T-helper 1 cell treated with Interleukin-12 subunit alpha and Interleukin-12 subunit beta and Interleukin-4 antibody, amounts not matched to agents 30 μg/mL and 1 μg/mL, for 36 hours (primary cell): ENCODE data around the gene ZNF77.
"Not testable (repeated sequence)": the region's sequence is repeated elsewhere in the genome, so short reads cannot be mapped to it uniquely, and the experiment has no call there.

Experiments used
- H3K27ac Mint-ChIP-seq: one replicate; pipeline ENCODE4 v1.8.0; 2021; ENCODE audit warnings: mild to moderate bottlenecking, mixed read lengths
- H3K27me3 Mint-ChIP-seq: one replicate; pipeline ENCODE4 v1.8.0; 2021; ENCODE audit warnings: low read depth, mixed read lengths
- H3K36me3 Mint-ChIP-seq: one replicate; pipeline ENCODE4 v1.8.0; 2021; ENCODE audit warnings: low read depth, mixed read lengths
- H3K4me1 Mint-ChIP-seq: one replicate; pipeline ENCODE4 v1.8.0; 2021; ENCODE audit warnings: low read depth, mixed read lengths
- H3K4me3 Mint-ChIP-seq: one replicate; pipeline ENCODE4 v1.8.0; 2021; ENCODE audit warnings: mild to moderate bottlenecking, moderate library complexity, mixed read lengths
- H3K9me3 Mint-ChIP-seq: one replicate; pipeline ENCODE4 v1.8.0; 2021; ENCODE audit warnings: mixed read lengths

ZNF77 gene

GRCh38 chr19:2978166-2978767 lies 33.5 kb upstream of the ZNF77 start:
- Mint-ChIP-seq H3K9me3 (no peaks in the 10 kb centered on the region), H3K27me3 (peaks cover 15% of the 10 kb centered on the region), H3K4me1 (peaks cover 11% of the 10 kb centered on the region), H3K27ac (no peak overlapping the region), H3K36me3 (no peaks in the 10 kb centered on the region), H3K4me3 (no peak overlapping the region)

GRCh38 chr19:2977746-2978138 lies 33.0 kb upstream of the ZNF77 start:
- Mint-ChIP-seq H3K9me3 (no peaks in the 10 kb centered on the region), H3K27ac (peak overlapping the region; percentile 39), H3K4me3 (peak overlapping the region; percentile 89), H3K36me3 (no peaks in the 10 kb centered on the region), H3K4me1 (peaks cover 11% of the 10 kb centered on the region), H3K27me3 (peaks cover 11% of the 10 kb centered on the region)

- H3K27ac Mint-ChIP-seq, result peak within 1 kb of the TSS; percentile 84
- H3K4me3 Mint-ChIP-seq, result peak within 1 kb of the TSS; percentile 89
- no peaks in the 10 kb centered on the region for H3K36me3 Mint-ChIP-seq
Measured at GRCh38 chr19:2977001-2977745, 32.4 kb upstream of the ZNF77 start, which contains the start of gene TLE6. Gene TLE6, plus strand, starts transcription at chr19:2977564. Its CDS starts 670 bp downstream, at chr19:2978234.

GRCh38 chr19:2976609-2977000 lies 31.8 kb upstream of the ZNF77 start:
- H3K4me1 Mint-ChIP-seq, result peaks cover 11% of the 10 kb centered on the region
- peaks cover 7% of the 10 kb centered on the region for H3K27me3 Mint-ChIP-seq
- no peaks in the 10 kb centered on the region for H3K36me3 Mint-ChIP-seq
- H3K27ac Mint-ChIP-seq, result no peak overlapping the region
- H3K4me3 Mint-ChIP-seq, result peak overlapping the region; percentile 89
- H3K9me3 Mint-ChIP-seq, result no peaks in the 10 kb centered on the region

More at GRCh38 chr19:2977001-2977745, 32.4 kb upstream of the ZNF77 start, which contains the start of gene TLE6:
- Mint-ChIP-seq H3K4me1 (peaks cover 11% of the 10 kb centered on the region), H3K27me3 (peaks cover 11% of the 10 kb centered on the region), H3K9me3 (no peaks in the 10 kb centered on the region)

- peaks cover 6% of the 10 kb centered on the region for H3K27me3 Mint-ChIP-seq
- no peaks in the 10 kb centered on the region for H3K9me3 Mint-ChIP-seq
- H3K36me3 Mint-ChIP-seq, result no peaks in the 10 kb centered on the region
- H3K4me1 Mint-ChIP-seq, result peaks cover 11% of the 10 kb centered on the region
- peak overlapping the region; percentile 10 for H3K4me3 Mint-ChIP-seq
- H3K27ac Mint-ChIP-seq, result no peak overlapping the region
Measured at GRCh38 chr19:2974342-2975041, 29.7 kb upstream of the ZNF77 start.

- Mint-ChIP-seq H3K9me3 (no peaks in the 10 kb centered on the region), H3K27me3 (peaks cover 6% of the 10 kb centered on the region), H3K27ac (no peak overlapping the region), H3K36me3 (no peaks in the 10 kb centered on the region), H3K4me3 (no peak overlapping the region), H3K4me1 (peaks cover 11% of the 10 kb centered on the region)
Measured at GRCh38 chr19:2973229-2973628, 28.5 kb upstream of the ZNF77 start.

GRCh38 chr19:2970201-2970835 lies 25.5 kb upstream of the ZNF77 start:
- Mint-ChIP-seq H3K36me3 (no peaks in the 10 kb centered on the region), H3K4me3 (no peak overlapping the region), H3K27me3 (peaks cover 6% of the 10 kb centered on the region), H3K4me1 (peaks cover 4% of the 10 kb centered on the region), H3K9me3 (no peaks in the 10 kb centered on the region), H3K27ac (no peak overlapping the region)

- Mint-ChIP-seq H3K36me3 (no peaks in the 10 kb centered on the region), H3K4me3 (no peak overlapping the region), H3K27me3 (peaks cover under 1% of the 10 kb centered on the region), H3K27ac (no peak overlapping the region), H3K4me1 (no peaks in the 10 kb centered on the region), H3K9me3 (no peaks in the 10 kb centered on the region)
Measured at GRCh38 chr19:2969104-2969504, 24.3 kb upstream of the ZNF77 start.

GRCh38 chr19:2967972-2968371 lies 23.2 kb upstream of the ZNF77 start:
- Mint-ChIP-seq H3K27me3 (no peaks in the 10 kb centered on the region), H3K9me3 (no peaks in the 10 kb centered on the region), H3K4me3 (no peak overlapping the region), H3K27ac (no peak overlapping the region), H3K4me1 (no peaks in the 10 kb centered on the region), H3K36me3 (no peaks in the 10 kb centered on the region)

GRCh38 chr19:2964874-2965273 lies 20.1 kb upstream of the ZNF77 start:
- Mint-ChIP-seq H3K4me1 (peaks cover 5% of the 10 kb centered on the region), H3K9me3 (no peaks in the 10 kb centered on the region), H3K4me3 (no peak overlapping the region), H3K27ac (no peak overlapping the region), H3K27me3 (no peaks in the 10 kb centered on the region), H3K36me3 (no peaks in the 10 kb centered on the region)

- H3K27me3 Mint-ChIP-seq, H3K27ac Mint-ChIP-seq, H3K9me3 Mint-ChIP-seq, H3K4me1 Mint-ChIP-seq, H3K36me3 Mint-ChIP-seq, H3K4me3 Mint-ChIP-seq: not testable (repeated sequence)
Measured at GRCh38 chr19:2963631-2964030, 18.9 kb upstream of the ZNF77 start.

GRCh38 chr19:2963122-2963521 lies 18.4 kb upstream of the ZNF77 start:
- H3K27ac Mint-ChIP-seq, result no peak overlapping the region
- no peaks in the 10 kb centered on the region for H3K27me3 Mint-ChIP-seq

GRCh38 chr19:2962018-2962670 lies 17.4 kb upstream of the ZNF77 start:
- Mint-ChIP-seq H3K27ac (no peak overlapping the region), H3K4me3 (no peak overlapping the region), H3K9me3 (no peaks in the 10 kb centered on the region)

More at GRCh38 chr19:2963122-2963521, 18.4 kb upstream of the ZNF77 start:
- no peaks in the 10 kb centered on the region for H3K9me3 Mint-ChIP-seq
- H3K4me1 Mint-ChIP-seq, result peaks cover 5% of the 10 kb centered on the region
- H3K36me3 Mint-ChIP-seq, result no peaks in the 10 kb centered on the region
- H3K4me3 Mint-ChIP-seq, result no peak overlapping the region

GRCh38 chr19:2960120-2960519 lies 15.3 kb upstream of the ZNF77 start:
- Mint-ChIP-seq H3K4me3 (no peak overlapping the region), H3K27ac (no peak overlapping the region), H3K9me3 (no peaks in the 10 kb centered on the region), H3K4me1 (peaks cover 5% of the 10 kb centered on the region), H3K36me3 (no peaks in the 10 kb centered on the region), H3K27me3 (no peaks in the 10 kb centered on the region)

More at GRCh38 chr19:2962018-2962670, 17.4 kb upstream of the ZNF77 start:
- Mint-ChIP-seq H3K36me3 (no peaks in the 10 kb centered on the region), H3K27me3 (no peaks in the 10 kb centered on the region), H3K4me1 (peaks cover 5% of the 10 kb centered on the region)
